RWPE2 (cell line): ENCODE results near the gene HYOU1.
"Not testable (repeated sequence)": the region's sequence is repeated elsewhere in the genome, so short reads cannot be mapped to it uniquely, and the experiment has no call there.

Source experiments
- ATAC-seq: fragments of 200-7000 bp; cut with Tn5 transposase; 3 replicates; pipeline ENCODE4 v1.9.1; 2021; ENCODE audit warnings: low read depth
- DNase-seq: peaks from one replicate; pipeline ENCODE4 v3.0.0-alpha.2; 2020; ENCODE audit warnings: low spot score
- H3K27ac ChIP-seq: fragments of 450-650 bp; 2 replicates; pipeline ENCODE4 v1.5.1; 2017; ENCODE audit warnings: mild to moderate bottlenecking; ENCODE audit not compliant: poor library complexity, severe bottlenecking
- H3K27me3 ChIP-seq: fragments of 250-450 bp; sonication (Bioruptor Pico); 2 replicates; pipeline ENCODE4 v1.5.1; 2021; ENCODE audit warnings: mild to moderate bottlenecking, moderate library complexity; ENCODE audit not compliant: insufficient read depth, poor library complexity, severe bottlenecking
- H3K36me3 ChIP-seq: fragments of 250-450 bp; sonication (Bioruptor Pico); 2 replicates; pipeline ENCODE4 v1.5.1; 2020; ENCODE audit warnings: low read depth, mild to moderate bottlenecking, moderate library complexity
- H3K4me1 ChIP-seq: fragments of 250-450 bp; sonication (Bioruptor Pico); 2 replicates; pipeline ENCODE4 v1.5.1; 2021; ENCODE audit warnings: mild to moderate bottlenecking, moderate library complexity; ENCODE audit not compliant: insufficient read depth, poor library complexity, severe bottlenecking
- H3K4me3 ChIP-seq: fragments of 250-450 bp; sonication (Bioruptor Pico); 2 replicates; pipeline ENCODE4 v1.5.1; 2021; ENCODE audit warnings: mild to moderate bottlenecking, moderate library complexity; ENCODE audit not compliant: severe bottlenecking
- H3K9me3 ChIP-seq: fragments of 250-450 bp; sonication (Bioruptor Pico); 2 replicates; pipeline ENCODE4 v1.5.1; 2021; ENCODE audit warnings: mild to moderate bottlenecking, moderate library complexity; ENCODE audit not compliant: severe bottlenecking
- CTCF ChIP-seq: fragments of 450-650 bp; IDR thresholded peaks from one replicate; pipeline ENCODE4 v1.5.1; 2017; ENCODE audit warnings: mild to moderate bottlenecking, moderate library complexity; ENCODE audit not compliant: poor library complexity, severe bottlenecking

HYOU1 gene

GRCh38 chr11:119077839-119078238 lies 20.8 kb upstream of the HYOU1 start:
- no peaks in the 10 kb centered on the region for H3K4me1 ChIP-seq
- ATAC-seq (no peak), DNase-seq (no peak)
- H3K27me3 ChIP-seq = no peaks in the 10 kb centered on the region
- H3K4me3 ChIP-seq = no peak overlapping the region
- H3K9me3 ChIP-seq = no peaks in the 10 kb centered on the region
- no peak for TF ChIP-seq CTCF
- no peak overlapping the region for H3K27ac ChIP-seq
- H3K36me3 ChIP-seq = peaks cover 87% of the 10 kb centered on the region

- no peaks in the 10 kb centered on the region for H3K4me1 ChIP-seq
These were observed 10.6 kb upstream of the HYOU1 start, which contains the start of gene VPS11 for GRCh38 chr11:119067371-119068222. VPS11 (plus strand) TSS chr11:119067818; CDS start chr11:119067824, 6 bp downstream.

GRCh38 chr11:119065369-119065768 lies 8.4 kb upstream of the HYOU1 start:
- DNase-seq = no peak
- H3K4me3 ChIP-seq = no peak overlapping the region

More at GRCh38 chr11:119067371-119068222, 10.6 kb upstream of the HYOU1 start, which contains the start of gene VPS11:
- ATAC-seq (peak; percentile 97), DNase-seq (peak; percentile 96)
- peaks cover 32% of the 10 kb centered on the region for H3K36me3 ChIP-seq
- peak within 1 kb of the TSS; percentile 58 for H3K27ac ChIP-seq
- no peaks in the 10 kb centered on the region for H3K9me3 ChIP-seq
- no peaks in the 10 kb centered on the region for H3K27me3 ChIP-seq
- H3K4me3 ChIP-seq = peak within 1 kb of the TSS; percentile 75
- TF ChIP-seq CTCF = no peak

GRCh38 chr11:119062779-119063178 lies 5.8 kb upstream of the HYOU1 start:
- DNase-seq (no peak), ATAC-seq (no peak)
- no peaks in the 10 kb centered on the region for H3K9me3 ChIP-seq
- no peaks in the 10 kb centered on the region for H3K4me1 ChIP-seq
- H3K4me3 ChIP-seq = no peak overlapping the region
- no peak for TF ChIP-seq CTCF
- no peaks in the 10 kb centered on the region for H3K27me3 ChIP-seq
- no peaks in the 10 kb centered on the region for H3K36me3 ChIP-seq
- H3K27ac ChIP-seq = no peak overlapping the region

More at GRCh38 chr11:119065369-119065768, 8.4 kb upstream of the HYOU1 start:
- H3K27me3 ChIP-seq = no peaks in the 10 kb centered on the region
- TF ChIP-seq CTCF = peak; percentile 49
- H3K9me3 ChIP-seq = no peaks in the 10 kb centered on the region
- H3K36me3 ChIP-seq = peaks cover 13% of the 10 kb centered on the region
- ATAC-seq = no peak
- no peaks in the 10 kb centered on the region for H3K4me1 ChIP-seq
- no peak overlapping the region for H3K27ac ChIP-seq

- no peak for ATAC-seq
These were observed 4.3 kb upstream of the HYOU1 start for GRCh38 chr11:119061256-119061655.

GRCh38 chr11:119059128-119059527 lies 2.1 kb upstream of the HYOU1 start:
- not testable (repeated sequence) for H3K9me3 ChIP-seq, H3K27me3 ChIP-seq, ATAC-seq, H3K4me3 ChIP-seq, H3K4me1 ChIP-seq, DNase-seq, H3K27ac ChIP-seq
- H3K36me3 ChIP-seq = peaks cover 20% of the 10 kb centered on the region

More at GRCh38 chr11:119061256-119061655, 4.3 kb upstream of the HYOU1 start:
- Histone ChIP-seq H3K4me1 (no peaks in the 10 kb centered on the region), H3K4me3 (no peak overlapping the region), H3K27ac (no peak overlapping the region), H3K9me3 (no peaks in the 10 kb centered on the region), H3K36me3 (no peaks in the 10 kb centered on the region), H3K27me3 (no peaks in the 10 kb centered on the region)
- TF ChIP-seq CTCF = no peak
- DNase-seq = no peak
